CD4-positive, alpha-beta T cell (primary cell): Measurements from ENCODE around the gene TMEM139. TPM values are rescaled to one million over a fixed set of nuclear protein-coding genes. Genes with fewer than 3 reads are reported as not detected.

Experiments used
- ATAC-seq: fragments of 200-7000 bp; cut with Tn5 transposase; one replicate; pipeline ENCODE4 v1.10.0; 2022; ENCODE audit warnings: mild to moderate bottlenecking; ENCODE audit not compliant: poor library complexity
- CTCF ChIA-PET: fragments of 350-600 bp; sonication (Branson Sonifier 250); formaldehyde crosslinking; loops from one replicate; lab custom pipeline; 2021; ENCODE audit warnings: antibody characterized with exemption, inconsistent platforms; lab: Charles Lee
- POLR2A ChIA-PET: fragments of 350-600 bp; sonication (Branson Sonifier 250); formaldehyde crosslinking; loops from one replicate; lab custom pipeline; 2021; ENCODE audit warnings: antibody characterized with exemption, inconsistent platforms; lab: Charles Lee
- DNase-seq, 14 experiments: peaks; one replicate each; pipeline ENCODE4 v3.0.0-alpha.2; 2013 to 2020; ENCODE audit warnings: mixed read lengths in 2 of 14
- H3K27ac ChIP-seq, 2 donors: one replicate each; pipeline versions ENCODE4 v1.5.1 to v1.7.0; 2013; ENCODE audit warnings: low read length in 2 of 2, low read depth in 1 of 2, mild to moderate bottlenecking in 1 of 2
- H3K27me3 ChIP-seq, 2 experiments: 1 replicate in 1 of 2; 2 replicates in 1 of 2; pipeline versions ENCODE4 v1.6.1 to v1.7.0; 2013; ENCODE audit warnings: low read length in 2 of 2, control low read depth in 1 of 2, mild to moderate bottlenecking in 1 of 2, moderate library complexity in 1 of 2; ENCODE audit not compliant: insufficient read depth in 2 of 2, control insufficient read depth in 1 of 2
- H3K36me3 ChIP-seq: one replicate; pipeline ENCODE4 v1.6.1; 2013; ENCODE audit warnings: low read length, control low read depth; ENCODE audit not compliant: insufficient read depth
- H3K4me1 ChIP-seq: one replicate; pipeline ENCODE4 v1.6.1; 2013; ENCODE audit warnings: low read length, control low read depth; ENCODE audit not compliant: insufficient read depth
- H3K4me3 ChIP-seq: one replicate; pipeline ENCODE4 v1.5.1; 2013; ENCODE audit warnings: mild to moderate bottlenecking, low read length, moderate library complexity
- H3K9me3 ChIP-seq, 2 experiments: 1 replicate in 1 of 2; 2 replicates in 1 of 2; pipeline versions ENCODE4 v1.6.1 to v1.7.0; 2013; ENCODE audit warnings: low read length in 2 of 2, mild to moderate bottlenecking in 2 of 2, control low read depth in 1 of 2, moderate library complexity in 1 of 2; ENCODE audit not compliant: control insufficient read depth in 1 of 2, insufficient read depth in 1 of 2
- H3K27ac Mint-ChIP-seq: one replicate; pipeline ENCODE4 v1.8.0; 2020; ENCODE audit warnings: mixed read lengths
- H3K27me3 Mint-ChIP-seq: one replicate; pipeline ENCODE4 v1.8.0; 2021; ENCODE audit warnings: mixed read lengths
- H3K36me3 Mint-ChIP-seq: one replicate; pipeline ENCODE4 v1.8.0; 2021; ENCODE audit warnings: low read depth, mixed read lengths
- H3K4me1 Mint-ChIP-seq: one replicate; pipeline ENCODE4 v1.8.0; 2021; ENCODE audit warnings: low read depth, mixed read lengths
- H3K4me3 Mint-ChIP-seq: one replicate; pipeline ENCODE4 v1.8.0; 2020; ENCODE audit warnings: mild to moderate bottlenecking, mixed read lengths
- H3K9me3 Mint-ChIP-seq: one replicate; pipeline ENCODE4 v1.8.0; 2020; ENCODE audit warnings: mixed read lengths
- intact Hi-C, 2 experiments: fragments of 100-400 bp; cut with DNase I in 1 of 2; cut with micrococcal nuclease in 1 of 2; formaldehyde crosslinking; loops; one replicate each; pipeline versions ENCODE4 v1.15.1 to v1.9.0; 2023 to 2025; cut with DNase I, micrococcal nuclease
- total RNA-seq, 174 experiments: library from RNA in 2 of 174; stranded (reverse) in 2 of 174; gene quantifications; one replicate each; pipeline ENCODE4 v1.2.3 and lab custom pipeline; 2021 to 2026
- TF ChIP-seq, protein P1 (sequence below): fragments of 200-600 bp; IDR thresholded peaks from one replicate; pipeline ENCODE4 v1.8.0; 2022; ENCODE audit warnings: antibody characterized with exemption, mild to moderate bottlenecking

TMEM139 gene
- total RNA-seq, 2 experiments from 2014 or later = 0.20 to 0.27 TPM

GRCh38 chr7:143299346-143299745 lies 14.6 kb downstream of the TMEM139 start:
- Histone ChIP-seq H3K4me3 (no peak overlapping the region), H3K36me3 (peaks cover 88% of the 10 kb centered on the region), H3K9me3 (no peaks in the 10 kb centered on the region), H3K27me3 (no peaks in the 10 kb centered on the region), H3K4me1 (peaks cover 7% of the 10 kb centered on the region), H3K27ac (no peak overlapping the region)
- intact Hi-C loops = loop anchor here (1.0 to 10.0 kb wide), 2 partner anchors 59 to 605 kb away; partner anchors contain the start of gene TCAF1 (in 1 of the 2)
- peaks cover 44% of the 10 kb centered on the region for H3K4me1 Mint-ChIP-seq
- peaks cover 95% of the 10 kb centered on the region for H3K36me3 Mint-ChIP-seq
- TF ChIP-seq, protein P1, sequence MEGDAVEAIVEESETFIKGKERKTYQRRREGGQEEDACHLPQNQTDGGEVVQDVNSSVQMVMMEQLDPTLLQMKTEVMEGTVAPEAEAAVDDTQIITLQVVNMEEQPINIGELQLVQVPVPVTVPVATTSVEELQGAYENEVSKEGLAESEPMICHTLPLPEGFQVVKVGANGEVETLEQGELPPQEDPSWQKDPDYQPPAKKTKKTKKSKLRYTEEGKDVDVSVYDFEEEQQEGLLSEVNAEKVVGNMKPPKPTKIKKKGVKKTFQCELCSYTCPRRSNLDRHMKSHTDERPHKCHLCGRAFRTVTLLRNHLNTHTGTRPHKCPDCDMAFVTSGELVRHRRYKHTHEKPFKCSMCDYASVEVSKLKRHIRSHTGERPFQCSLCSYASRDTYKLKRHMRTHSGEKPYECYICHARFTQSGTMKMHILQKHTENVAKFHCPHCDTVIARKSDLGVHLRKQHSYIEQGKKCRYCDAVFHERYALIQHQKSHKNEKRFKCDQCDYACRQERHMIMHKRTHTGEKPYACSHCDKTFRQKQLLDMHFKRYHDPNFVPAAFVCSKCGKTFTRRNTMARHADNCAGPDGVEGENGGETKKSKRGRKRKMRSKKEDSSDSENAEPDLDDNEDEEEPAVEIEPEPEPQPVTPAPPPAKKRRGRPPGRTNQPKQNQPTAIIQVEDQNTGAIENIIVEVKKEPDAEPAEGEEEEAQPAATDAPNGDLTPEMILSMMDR = no peak
- H3K9me3 Mint-ChIP-seq = no peaks in the 10 kb centered on the region
- POLR2A ChIA-PET = interaction anchor here (0.7 to 2.9 kb wide), 6 partner anchors 11 to 109 kb away, joined by 3 to 14 read pairs (median 4); partner anchors contain the start of genes CASP2 and GSTK1
- no peak overlapping the region for H3K4me3 Mint-ChIP-seq
- ATAC-seq (no peak), DNase-seq (no peak)
- H3K27ac Mint-ChIP-seq = no peak overlapping the region
- CTCF ChIA-PET = interaction anchor here (0.7 to 7.2 kb wide), 20 partner anchors 8 to 108 kb away, joined by 3 to 92 read pairs (median 5); partner anchors contain the start of gene GSTK1
- no peaks in the 10 kb centered on the region for H3K27me3 Mint-ChIP-seq

GRCh38 chr7:143299840-143300239 lies 15.1 kb downstream of the TMEM139 start:
- DNase-seq (peak; percentile 52 to 83 (median 67)), ATAC-seq (peak; percentile 100)
- Histone ChIP-seq H3K4me3 (no peak overlapping the region), H3K27me3 (no peaks in the 10 kb centered on the region), H3K36me3 (peaks cover 88% of the 10 kb centered on the region), H3K27ac (no peak overlapping the region), H3K9me3 (no peaks in the 10 kb centered on the region), H3K4me1 (peaks cover 11% of the 10 kb centered on the region)
- intact Hi-C loops = loop anchor here (1.0 to 10.0 kb wide), 4 partner anchors 60 to 605 kb away; partner anchors contain the start of gene TCAF1 (in 1 of the 2)
- Mint-ChIP-seq H3K4me3 (no peak overlapping the region), H3K9me3 (no peaks in the 10 kb centered on the region), H3K4me1 (peaks cover 40% of the 10 kb centered on the region), H3K36me3 (peaks cover 95% of the 10 kb centered on the region), H3K27ac (no peak overlapping the region), H3K27me3 (no peaks in the 10 kb centered on the region)
- ChIA-PET POLR2A (interaction anchor here (0.7 to 2.9 kb wide), 6 partner anchors 12 to 108 kb away, joined by 3 to 14 read pairs (median 4); partner anchors contain the start of genes CASP2 and GSTK1), CTCF (interaction anchor here (0.7 to 7.2 kb wide), 19 partner anchors 9 to 107 kb away, joined by 3 to 92 read pairs (median 5); partner anchors contain the start of gene GSTK1)
- TF ChIP-seq, protein P1 = peak; percentile 70

DNA sequence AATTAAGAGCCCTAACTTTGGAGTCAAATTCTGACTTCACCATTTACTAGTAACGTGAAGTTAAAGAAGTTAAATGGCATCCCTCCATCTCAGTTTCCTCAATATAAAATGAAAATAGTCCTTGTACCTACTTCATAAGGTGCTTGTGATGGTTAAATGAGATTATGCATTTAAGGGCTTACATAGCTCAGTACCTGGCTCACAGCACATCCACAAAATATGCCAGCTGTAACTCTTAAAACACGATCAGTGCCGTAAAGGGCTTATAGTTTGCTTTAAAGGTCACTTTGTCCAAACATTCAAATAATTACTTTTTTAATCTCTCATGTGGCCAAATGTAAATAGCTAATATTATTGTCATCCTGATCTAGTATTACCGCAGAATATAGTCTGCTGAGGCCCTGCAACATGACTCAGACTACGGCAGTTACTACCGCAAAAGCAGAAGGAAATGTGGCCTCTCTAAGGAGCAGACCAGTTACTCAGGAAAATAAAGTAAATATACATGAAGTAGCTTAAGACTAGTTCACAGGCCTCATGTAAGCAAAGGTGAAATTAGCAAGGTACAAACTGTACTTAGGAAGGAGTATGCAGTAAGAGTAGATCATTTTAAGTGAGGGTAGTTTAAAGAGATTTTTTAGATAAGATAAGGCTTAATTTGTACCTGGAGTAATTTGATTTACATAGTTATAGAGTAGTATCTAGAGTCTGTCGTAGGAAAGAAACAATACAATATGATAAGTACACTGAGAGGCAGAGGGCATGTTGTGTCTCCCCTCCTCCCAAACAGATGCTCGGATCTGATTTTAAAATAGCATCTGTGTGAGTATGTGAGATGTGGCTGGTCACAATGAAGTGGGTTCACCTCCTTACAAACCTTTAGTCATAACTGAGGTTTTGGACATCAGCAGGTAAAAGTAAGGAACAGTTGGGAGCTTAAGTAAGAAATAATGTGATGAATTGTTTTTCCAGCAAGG lies 16.5 kb downstream of the TMEM139 start:
- ChIA-PET CTCF (interaction anchor here (3.2 to 7.2 kb wide), 2 partner anchors 21 to 61 kb away, joined by 21 to 92 read pairs; no protein-coding TSS in a partner anchor), POLR2A (interaction anchor here (2.8 to 2.9 kb wide), 2 partner anchors 13 to 60 kb away, joined by 9 to 14 read pairs; partner anchors contain the start of gene CASP2)
- TF ChIP-seq, protein P1 = no peak
- peaks cover 18% of the 10 kb centered on the region for H3K4me1 ChIP-seq
- Mint-ChIP-seq H3K4me1 (peaks cover 39% of the 10 kb centered on the region), H3K9me3 (no peaks in the 10 kb centered on the region), H3K4me3 (no peak overlapping the region), H3K27me3 (no peaks in the 10 kb centered on the region), H3K36me3 (peaks cover 93% of the 10 kb centered on the region), H3K27ac (no peak overlapping the region)
- H3K9me3 ChIP-seq = no peaks in the 10 kb centered on the region
- peaks cover 87% of the 10 kb centered on the region for H3K36me3 ChIP-seq
- no peak overlapping the region for H3K27ac ChIP-seq
- no peak for ATAC-seq
- no peaks in the 10 kb centered on the region for H3K27me3 ChIP-seq
- DNase-seq = peak in 2 of 14 experiments; percentile 32 to 43
- no peak overlapping the region for H3K4me3 ChIP-seq
- intact Hi-C loops = loop anchor here (1.0 to 10.0 kb wide), 3 partner anchors 61 to 296 kb away; no protein-coding TSS in a partner anchor
